ENCODE results near the gene TEX10.

The TEX10 gene

GRCh38 chr9:100268271-100268670 lies 84.5 kb downstream of the TEX10 start:
- TF ChIP-seq POLR2AphosphoS5 (IDR thresholded peaks at IDR 0.05; ENCODE audit: low read depth) (no peak), GABPA (IDR thresholded peaks at IDR 0.05; ENCODE audit: low read depth) (no peak), CTCF (IDR thresholded peaks at IDR 0.05; ENCODE audit: insufficient read depth, low read length) (no peak), REST (IDR thresholded peaks at IDR 0.05; ENCODE audit: insufficient replicate concordance, low read depth) (no peak), SPI1 (IDR thresholded peaks at IDR 0.05; ENCODE audit: borderline replicate concordance, low read depth) (no peak)
- DNase-seq (ENCODE audit: low read depth in 1 of 2, low spot score in 1 of 2) = no peak
- no peak overlapping the region for H3K4me3 ChIP-seq (replicated peaks; ENCODE audit: insufficient read depth, low read length)

GRCh38 chr9:100267211-100267610 lies 85.5 kb downstream of the TEX10 start:
- no peak for DNase-seq (ENCODE audit: low read depth in 1 of 2, low spot score in 1 of 2)
- TF ChIP-seq SPI1 (IDR thresholded peaks at IDR 0.05; ENCODE audit: borderline replicate concordance, low read depth) = no peak
- no peak for TF ChIP-seq GABPA (IDR thresholded peaks at IDR 0.05; ENCODE audit: low read depth)
- TF ChIP-seq CTCF (IDR thresholded peaks at IDR 0.05; ENCODE audit: insufficient read depth, low read length) = no peak
- TF ChIP-seq REST (IDR thresholded peaks at IDR 0.05; ENCODE audit: insufficient replicate concordance, low read depth) = no peak
- TF ChIP-seq POLR2AphosphoS5 (IDR thresholded peaks at IDR 0.05; ENCODE audit: low read depth) = no peak
- Histone ChIP-seq H3K27ac (replicated peaks) (no peak overlapping the region), H3K27me3 (ENCODE audit: insufficient read depth, poor library complexity, severe bottlenecking) (no peaks in the 10 kb centered on the region), H3K4me3 (replicated peaks; ENCODE audit: insufficient read depth, low read length) (no peak overlapping the region)

More at GRCh38 chr9:100268271-100268670, 84.5 kb downstream of the TEX10 start:
- Histone ChIP-seq H3K27ac (replicated peaks) (no peak overlapping the region), H3K27me3 (ENCODE audit: insufficient read depth, poor library complexity, severe bottlenecking) (no peaks in the 10 kb centered on the region)

Measured in HL-60 (cell line).